Caco-2 (cell line): ENCODE data around the gene TMEM30B. TPM values are rescaled to one million over a fixed set of nuclear protein-coding genes. Genes with fewer than 3 reads are reported as not detected.
A peak's percentile ranks its signal among the peaks of the same experiment; 100 is the strongest.

Experiments used
- BruUV-seq: library from RNA; stranded (reverse); fragments of 400-500 nt; replicated peaks from 2 replicates; lab custom pipeline; 2021; lab: Mats Ljungman, UMichigan
- CTCF ChIA-PET: fragments of 300-600 bp; sonication (Branson Sonifier 250); formaldehyde crosslinking; loops from one replicate; lab custom pipeline; 2022; ENCODE audit warnings: antibody characterized with exemption; lab: Charles Lee
- POLR2A ChIA-PET: fragments of 300-600 bp; sonication (Branson Sonifier 250); formaldehyde crosslinking; loops from one replicate; lab custom pipeline; 2022; ENCODE audit warnings: antibody characterized with exemption; lab: Charles Lee
- DNase-seq, 2 experiments: peaks; one replicate each; pipeline versions ENCODE4 v3.0.0 to v3.0.0-alpha.2; 2020 to 2022
- H3K27me3 ChIP-seq: replicated peaks from 2 replicates; pipeline ENCODE4 v1.6.0; 2011; ENCODE audit warnings: low read length; ENCODE audit not compliant: control insufficient read depth, insufficient read depth
- H3K36me3 ChIP-seq: 2 replicates; pipeline ENCODE4 v1.5.1; 2011; ENCODE audit warnings: low read length; ENCODE audit not compliant: control insufficient read depth, insufficient read depth
- H3K4me1 ChIP-seq: fragments of 250-450 bp; sonication (Bioruptor Pico); 2 replicates; pipeline ENCODE4 v1.5.1; 2020; ENCODE audit warnings: mild to moderate bottlenecking
- H3K4me3 ChIP-seq: 2 replicates; pipeline ENCODE4 v1.5.1; 2011; ENCODE audit warnings: low read depth, mild to moderate bottlenecking, control low read depth, low read length
- H3K9me3 ChIP-seq: fragments of 250-450 bp; sonication (Bioruptor Pico); 2 replicates; pipeline ENCODE4 v1.5.1; 2020; ENCODE audit warnings: mild to moderate bottlenecking, moderate library complexity
- H3K27ac Mint-ChIP-seq: one replicate; pipeline ENCODE4 v1.8.0; 2022; ENCODE audit warnings: mixed read lengths; ENCODE audit not compliant: unreplicated experiment
- H3K27me3 Mint-ChIP-seq: one replicate; pipeline ENCODE4 v1.8.0; 2022; ENCODE audit warnings: mixed read lengths; ENCODE audit not compliant: insufficient read depth, unreplicated experiment
- H3K36me3 Mint-ChIP-seq: one replicate; pipeline ENCODE4 v1.8.0; 2022; ENCODE audit warnings: mild to moderate bottlenecking, mixed read lengths; ENCODE audit not compliant: insufficient read depth, unreplicated experiment
- H3K4me1 Mint-ChIP-seq: one replicate; pipeline ENCODE4 v1.8.0; 2022; ENCODE audit warnings: low read depth, mixed read lengths; ENCODE audit not compliant: unreplicated experiment
- H3K4me3 Mint-ChIP-seq: one replicate; pipeline ENCODE4 v1.8.0; 2022; ENCODE audit warnings: mild to moderate bottlenecking, moderate library complexity, mixed read lengths; ENCODE audit not compliant: unreplicated experiment
- H3K9me3 Mint-ChIP-seq: one replicate; pipeline ENCODE4 v1.8.0; 2022; ENCODE audit warnings: mixed read lengths; ENCODE audit not compliant: unreplicated experiment
- intact Hi-C: fragments of 100-400 bp; cut with micrococcal nuclease; formaldehyde crosslinking; loops from one replicate; pipeline ENCODE4 v1.10.0; 2022; ENCODE audit not compliant: unreplicated experiment
- total RNA-seq: library from RNA; stranded (reverse); gene quantifications from 2 replicates; pipeline ENCODE4 v1.2.3, GENCODE V29; 2022
- TF ChIP-seq, protein P1 (sequence below), 2 experiments: fragments of 200-600 bp in 1 of 2; IDR thresholded peaks; 1 replicate in 1 of 2; 2 replicates in 1 of 2; pipeline versions ENCODE4 v1.5.1 to v1.8.0; 2011 to 2022; ENCODE audit warnings: antibody characterized with exemption in 1 of 2, control low read depth in 1 of 2, inconsistent platforms in 1 of 2, low read depth in 1 of 2, low read length in 1 of 2, mild to moderate bottlenecking in 1 of 2, moderate library complexity in 1 of 2; ENCODE audit not compliant: insufficient read depth in 1 of 2, severe bottlenecking in 1 of 2, unreplicated experiment in 1 of 2

TMEM30B gene
- total RNA-seq, 1 experiment from 2014 or later: 32.5 TPM

DNA sequence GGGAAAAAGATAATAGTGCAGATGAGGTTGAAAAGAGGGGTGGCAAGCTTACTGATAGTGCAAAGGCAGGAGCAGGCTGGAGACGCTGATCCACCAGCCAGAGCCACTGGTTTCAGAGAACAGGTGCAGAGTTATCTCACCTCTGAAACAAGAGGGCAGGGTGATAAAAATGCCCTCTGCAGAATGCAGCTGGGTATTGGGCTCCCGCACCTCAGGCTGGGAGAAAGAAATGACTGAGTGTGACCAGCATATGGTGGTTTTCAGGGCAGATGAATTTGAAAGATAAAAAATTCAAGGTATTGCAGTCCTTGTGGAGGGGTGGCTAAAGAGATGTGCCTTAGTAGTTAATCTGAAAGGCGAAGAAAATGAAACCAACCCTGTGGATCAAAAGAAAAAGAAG lies 2.9 kb upstream of the TMEM30B start:
- H3K9me3 Mint-ChIP-seq: no peaks in the 10 kb centered on the region
- POLR2A ChIA-PET: no interaction called here
- no peak overlapping the region for H3K4me3 ChIP-seq
- no peak overlapping the region for H3K4me3 Mint-ChIP-seq
- peaks cover 13% of the 10 kb centered on the region for H3K4me1 Mint-ChIP-seq
- TF ChIP-seq, protein P1, sequence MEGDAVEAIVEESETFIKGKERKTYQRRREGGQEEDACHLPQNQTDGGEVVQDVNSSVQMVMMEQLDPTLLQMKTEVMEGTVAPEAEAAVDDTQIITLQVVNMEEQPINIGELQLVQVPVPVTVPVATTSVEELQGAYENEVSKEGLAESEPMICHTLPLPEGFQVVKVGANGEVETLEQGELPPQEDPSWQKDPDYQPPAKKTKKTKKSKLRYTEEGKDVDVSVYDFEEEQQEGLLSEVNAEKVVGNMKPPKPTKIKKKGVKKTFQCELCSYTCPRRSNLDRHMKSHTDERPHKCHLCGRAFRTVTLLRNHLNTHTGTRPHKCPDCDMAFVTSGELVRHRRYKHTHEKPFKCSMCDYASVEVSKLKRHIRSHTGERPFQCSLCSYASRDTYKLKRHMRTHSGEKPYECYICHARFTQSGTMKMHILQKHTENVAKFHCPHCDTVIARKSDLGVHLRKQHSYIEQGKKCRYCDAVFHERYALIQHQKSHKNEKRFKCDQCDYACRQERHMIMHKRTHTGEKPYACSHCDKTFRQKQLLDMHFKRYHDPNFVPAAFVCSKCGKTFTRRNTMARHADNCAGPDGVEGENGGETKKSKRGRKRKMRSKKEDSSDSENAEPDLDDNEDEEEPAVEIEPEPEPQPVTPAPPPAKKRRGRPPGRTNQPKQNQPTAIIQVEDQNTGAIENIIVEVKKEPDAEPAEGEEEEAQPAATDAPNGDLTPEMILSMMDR (IDR thresholded peaks at IDR 0.05; ENCODE audit: insufficient read depth in 1 of 2, low read depth in 1 of 2, low read length in 1 of 2, severe bottlenecking in 1 of 2, unreplicated experiment in 1 of 2): no peak
- no TSS peak for BruUV-seq
- no peaks in the 10 kb centered on the region for H3K27me3 ChIP-seq
- no peaks in the 10 kb centered on the region for H3K27me3 Mint-ChIP-seq
- H3K4me1 ChIP-seq: peaks cover 19% of the 10 kb centered on the region
- intact Hi-C loops: loop anchor here (5.0 kb wide), 1 partner anchor 153 kb away; no protein-coding TSS in a partner anchor
- CTCF ChIA-PET: no interaction called here
- peaks cover 26% of the 10 kb centered on the region for H3K36me3 Mint-ChIP-seq
- no peak overlapping the region for H3K27ac Mint-ChIP-seq
- no peak for DNase-seq
- no peaks in the 10 kb centered on the region for H3K9me3 ChIP-seq
- H3K36me3 ChIP-seq: no peaks in the 10 kb centered on the region

DNA sequence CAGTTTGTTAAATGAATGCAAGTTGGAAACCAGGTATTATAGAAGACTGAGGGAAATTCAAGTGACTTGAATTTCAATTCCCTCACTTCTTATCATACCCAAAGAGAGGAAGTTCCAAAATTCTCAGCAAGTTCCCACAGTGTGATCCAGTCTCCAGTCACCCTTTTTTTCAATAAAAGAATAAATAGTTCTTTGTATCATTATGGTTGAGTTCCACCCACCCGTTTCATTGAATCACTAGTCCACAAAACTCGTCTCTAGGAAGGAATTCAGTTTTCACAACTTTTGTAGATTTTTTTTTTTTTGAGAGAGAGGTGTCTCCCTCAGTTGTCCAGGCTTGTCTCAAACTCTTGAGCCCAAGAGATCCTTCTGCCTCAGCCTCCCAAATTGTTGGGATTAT lies 1.6 kb upstream of the TMEM30B start:
- no peaks in the 10 kb centered on the region for H3K36me3 ChIP-seq
- H3K4me1 ChIP-seq: peaks cover 28% of the 10 kb centered on the region
- H3K27me3 ChIP-seq: no peaks in the 10 kb centered on the region
- no peak overlapping the region for H3K4me3 Mint-ChIP-seq
- TF ChIP-seq, protein P1 (IDR thresholded peaks at IDR 0.05; ENCODE audit: insufficient read depth in 1 of 2, low read depth in 1 of 2, low read length in 1 of 2, severe bottlenecking in 1 of 2, unreplicated experiment in 1 of 2): no peak
- H3K27me3 Mint-ChIP-seq: no peaks in the 10 kb centered on the region
- H3K4me1 Mint-ChIP-seq: peaks cover 17% of the 10 kb centered on the region
- H3K9me3 ChIP-seq: no peaks in the 10 kb centered on the region
- intact Hi-C loops: loop anchor here (5.0 kb wide), 1 partner anchor 155 kb away; no protein-coding TSS in a partner anchor
- H3K27ac Mint-ChIP-seq: no peak overlapping the region
- H3K4me3 ChIP-seq: no peak overlapping the region
- CTCF ChIA-PET: no interaction called here
- POLR2A ChIA-PET: no interaction called here
- H3K9me3 Mint-ChIP-seq: no peaks in the 10 kb centered on the region
- DNase-seq: no peak
- BruUV-seq: no TSS peak
- peaks cover 27% of the 10 kb centered on the region for H3K36me3 Mint-ChIP-seq

DNA sequence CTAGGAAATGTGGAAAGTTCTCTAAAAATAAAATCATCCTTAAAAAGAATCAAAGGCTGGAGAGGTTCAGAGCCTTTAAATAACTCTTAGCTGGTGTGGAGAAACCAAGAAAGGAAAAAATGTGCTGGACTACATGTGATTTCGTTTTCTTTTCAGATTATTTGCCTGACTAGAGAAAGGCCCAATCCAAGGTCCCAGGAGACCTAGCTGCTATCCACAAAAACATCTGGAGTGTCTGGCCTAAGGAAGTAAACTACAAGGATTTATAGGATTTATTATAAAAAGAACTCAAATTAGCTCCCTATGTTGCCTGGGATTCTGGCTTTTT lies 774 bp upstream of the TMEM30B start:
- peaks cover 27% of the 10 kb centered on the region for H3K36me3 Mint-ChIP-seq
- H3K27ac Mint-ChIP-seq: peak overlapping the region; percentile 93
- CTCF ChIA-PET: interaction anchor here (0.7 kb wide), 2 partner anchors 14 to 467 kb away, joined by 3 to 10 read pairs; no protein-coding TSS in a partner anchor
- no peaks in the 10 kb centered on the region for H3K9me3 Mint-ChIP-seq
- no peaks in the 10 kb centered on the region for H3K27me3 Mint-ChIP-seq
- intact Hi-C loops: loop anchor here (1.0 to 5.0 kb wide), 4 partner anchors 13 to 633 kb away; partner anchors contain the start of genes PRKCH and SIX1
- TSS peak; percentile 93 for BruUV-seq
- H3K4me1 Mint-ChIP-seq: peaks cover 23% of the 10 kb centered on the region
- no peaks in the 10 kb centered on the region for H3K36me3 ChIP-seq
- TF ChIP-seq, protein P1 (IDR thresholded peaks at IDR 0.05; ENCODE audit: insufficient read depth in 1 of 2, low read depth in 1 of 2, low read length in 1 of 2, severe bottlenecking in 1 of 2, unreplicated experiment in 1 of 2): no peak
- peaks cover 34% of the 10 kb centered on the region for H3K4me1 ChIP-seq
- H3K4me3 Mint-ChIP-seq: peak overlapping the region; percentile 98
- POLR2A ChIA-PET: no interaction called here
- H3K4me3 ChIP-seq: peak overlapping the region; percentile 93
- no peaks in the 10 kb centered on the region for H3K9me3 ChIP-seq
- DNase-seq: no peak
- H3K27me3 ChIP-seq: no peaks in the 10 kb centered on the region
